ENCODE data around the gene PWWP2A.

GRCh38 chr5:160081495-160081894 is 37.8 kb downstream of the PWWP2A start:
- TF ChIP-seq GATA3 (IDR thresholded peaks at IDR 0.05; ENCODE audit: borderline replicate concordance) (no peak), PBX3 (IDR thresholded peaks at IDR 0.05) (no peak), RAD21 (conservative IDR thresholded peaks at IDR 0.05 in 1 of 2, IDR thresholded peaks at IDR 0.05 in 1 of 2) (no peak), CHD2 (IDR thresholded peaks at IDR 0.05; ENCODE audit: low read length, partially characterized antibody) (no peak), SMC3 (IDR thresholded peaks at IDR 0.05) (no peak), MAZ (IDR thresholded peaks at IDR 0.05; ENCODE audit: borderline replicate concordance, low read depth, low read length) (no peak), ZFP36 (IDR thresholded peaks at IDR 0.05; ENCODE audit: borderline replicate concordance, partially characterized antibody) (no peak), CTCF (IDR thresholded peaks at IDR 0.05) (no peak), BHLHE40 (IDR thresholded peaks at IDR 0.05; ENCODE audit: low read depth, low read length) (no peak)

Measured in A549 (cell line).